Mononuclear cell (primary cell): Measurements from ENCODE around the gene UBE2L6. TPM values are rescaled to one million over a fixed set of nuclear protein-coding genes. Genes with fewer than 3 reads are reported as not detected.

Experiments used
- H3K27me3 ChIP-seq: 2 replicates; pipeline ENCODE4 v1.6.0; 2011; ENCODE audit warnings: low read length, control low read depth; ENCODE audit not compliant: insufficient read depth
- H3K4me1 ChIP-seq: 2 replicates; pipeline ENCODE4 v1.5.1; 2011; ENCODE audit warnings: mild to moderate bottlenecking, low read length, control low read depth; ENCODE audit not compliant: insufficient read depth
- H3K4me3 ChIP-seq: 2 replicates; pipeline ENCODE4 v1.5.1; 2011; ENCODE audit warnings: mild to moderate bottlenecking, low read length, moderate library complexity
- H3K9me3 ChIP-seq: 2 replicates; pipeline ENCODE4 v1.5.1; 2011; ENCODE audit warnings: low read depth, mild to moderate bottlenecking, control low read depth, low read length
- total RNA-seq: library from RNA; depleted of rRNA; stranded (reverse); fragments of >200 nt; gene quantifications from one replicate; pipeline ENCODE4 v1.2.3, GENCODE V29; 2012

The UBE2L6 gene
- total RNA-seq, 1 donor = 40.1 TPM

- H3K4me3 ChIP-seq = no peak overlapping the region
Measured at GRCh38 chr11:57527056-57527631, 40.3 kb downstream of the UBE2L6 start.

GRCh38 chr11:57523419-57523818 lies 44.1 kb downstream of the UBE2L6 start:
- no peak overlapping the region for H3K4me3 ChIP-seq
- H3K27me3 ChIP-seq = no peaks in the 10 kb centered on the region
- no peaks in the 10 kb centered on the region for H3K4me1 ChIP-seq
- no peaks in the 10 kb centered on the region for H3K9me3 ChIP-seq

More at GRCh38 chr11:57527056-57527631, 40.3 kb downstream of the UBE2L6 start:
- H3K4me1 ChIP-seq = peaks cover 22% of the 10 kb centered on the region
- H3K27me3 ChIP-seq = no peaks in the 10 kb centered on the region
- no peaks in the 10 kb centered on the region for H3K9me3 ChIP-seq

- Histone ChIP-seq H3K27me3 (no peaks in the 10 kb centered on the region), H3K4me3 (no peak overlapping the region), H3K9me3 (no peaks in the 10 kb centered on the region), H3K4me1 (peaks cover 1% of the 10 kb centered on the region)
Measured at GRCh38 chr11:57521116-57521515, 46.4 kb downstream of the UBE2L6 start.

- no peaks in the 10 kb centered on the region for H3K9me3 ChIP-seq
- H3K27me3 ChIP-seq = no peaks in the 10 kb centered on the region
- peak overlapping the region; percentile 65 for H3K4me3 ChIP-seq
Measured at GRCh38 chr11:57516061-57516443, 51.4 kb downstream of the UBE2L6 start.

GRCh38 chr11:57515332-57516060 lies 52.0 kb downstream of the UBE2L6 start, which contains the start of gene SLC43A1:
Gene SLC43A1 (minus strand): TSS chr11:57515702. CDS start chr11:57514111, 1,591 bp downstream.
- H3K4me3 ChIP-seq = peak within 1 kb of the TSS; percentile 65
- H3K27me3 ChIP-seq = no peaks in the 10 kb centered on the region
- peaks cover 31% of the 10 kb centered on the region for H3K4me1 ChIP-seq
- no peaks in the 10 kb centered on the region for H3K9me3 ChIP-seq

More at GRCh38 chr11:57516061-57516443, 51.4 kb downstream of the UBE2L6 start:
- H3K4me1 ChIP-seq = peaks cover 31% of the 10 kb centered on the region

GRCh38 chr11:57514538-57515331 lies 52.7 kb downstream of the UBE2L6 start:
- Histone ChIP-seq H3K9me3 (no peaks in the 10 kb centered on the region), H3K27me3 (no peaks in the 10 kb centered on the region), H3K4me3 (peak overlapping the region; percentile 65), H3K4me1 (peaks cover 31% of the 10 kb centered on the region)

- Histone ChIP-seq H3K9me3 (no peaks in the 10 kb centered on the region), H3K4me1 (peaks cover 31% of the 10 kb centered on the region), H3K27me3 (no peaks in the 10 kb centered on the region), H3K4me3 (peak overlapping the region; percentile 65)
Measured at GRCh38 chr11:57513911-57514537, 53.4 kb downstream of the UBE2L6 start.

- Histone ChIP-seq H3K27me3 (no peaks in the 10 kb centered on the region), H3K9me3 (no peaks in the 10 kb centered on the region), H3K4me3 (no peak overlapping the region), H3K4me1 (peaks cover 31% of the 10 kb centered on the region)
Measured at GRCh38 chr11:57513452-57513795, 54.0 kb downstream of the UBE2L6 start.

GRCh38 chr11:57512646-57513451 lies 54.6 kb downstream of the UBE2L6 start:
- H3K4me1 ChIP-seq = peaks cover 31% of the 10 kb centered on the region
- H3K27me3 ChIP-seq = no peaks in the 10 kb centered on the region

GRCh38 chr11:57511741-57512430 lies 55.6 kb downstream of the UBE2L6 start:
- peaks cover 31% of the 10 kb centered on the region for H3K4me1 ChIP-seq
- no peaks in the 10 kb centered on the region for H3K27me3 ChIP-seq
- H3K4me3 ChIP-seq = no peak overlapping the region
- H3K9me3 ChIP-seq = no peaks in the 10 kb centered on the region

More at GRCh38 chr11:57512646-57513451, 54.6 kb downstream of the UBE2L6 start:
- Histone ChIP-seq H3K9me3 (no peaks in the 10 kb centered on the region), H3K4me3 (no peak overlapping the region)

GRCh38 chr11:57508341-57509170 lies 58.9 kb downstream of the UBE2L6 start:
- no peaks in the 10 kb centered on the region for H3K27me3 ChIP-seq
- no peaks in the 10 kb centered on the region for H3K9me3 ChIP-seq
- H3K4me3 ChIP-seq = no peak overlapping the region
- H3K4me1 ChIP-seq = peaks cover 9% of the 10 kb centered on the region

- H3K9me3 ChIP-seq = no peaks in the 10 kb centered on the region
- H3K4me3 ChIP-seq = no peak overlapping the region
- no peaks in the 10 kb centered on the region for H3K27me3 ChIP-seq
- no peaks in the 10 kb centered on the region for H3K4me1 ChIP-seq
Measured at GRCh38 chr11:57506522-57506921, 61.0 kb downstream of the UBE2L6 start.

- peaks cover 4% of the 10 kb centered on the region for H3K4me1 ChIP-seq
- no peak overlapping the region for H3K4me3 ChIP-seq
- no peaks in the 10 kb centered on the region for H3K9me3 ChIP-seq
- no peaks in the 10 kb centered on the region for H3K27me3 ChIP-seq
Measured at GRCh38 chr11:57504511-57504910, 63.0 kb downstream of the UBE2L6 start.
